PC-9 (cell line): Measurements from ENCODE around the gene DBH. TPM values are rescaled to one million over a fixed set of nuclear protein-coding genes. Genes with fewer than 3 reads are reported as not detected.

Experiments
- BruUV-seq: library from RNA; stranded (reverse); fragments of 400-500 nt; replicated peaks from 2 replicates; lab custom pipeline; 2021; lab: Mats Ljungman, UMichigan
- CTCF ChIA-PET: fragments of 300-600 bp; sonication (Branson Sonifier 250); formaldehyde crosslinking; loops from one replicate; lab custom pipeline; 2022; ENCODE audit warnings: antibody characterized with exemption; lab: Charles Lee
- POLR2A ChIA-PET: fragments of 300-600 bp; sonication (Branson Sonifier 250); formaldehyde crosslinking; loops from one replicate; lab custom pipeline; 2022; ENCODE audit warnings: antibody characterized with exemption; ENCODE audit not compliant: unreplicated experiment; lab: Charles Lee
- DNase-seq, 2 experiments: peaks; one replicate each; pipeline versions ENCODE4 v3.0.0 to v3.0.0-alpha.2; 2015 to 2022; ENCODE audit warnings: mixed read lengths in 1 of 2
- H2AFZ ChIP-seq: fragments of 200-600 bp; sonication (generic); 2 replicates; pipeline ENCODE4 v1.8.1; 2017; ENCODE audit warnings: antibody characterized with exemption
- H3F3A ChIP-seq: fragments of 200-600 bp; sonication (generic); 2 replicates; pipeline ENCODE4 v1.8.1; 2017; ENCODE audit warnings: antibody characterized with exemption, mild to moderate bottlenecking, low read depth; ENCODE audit not compliant: insufficient read depth
- H3K27ac ChIP-seq: fragments of 200-600 bp; sonication (generic); 2 replicates; pipeline ENCODE4 v1.6.1; 2016; ENCODE audit warnings: mixed run types
- H3K27me3 ChIP-seq: fragments of 200-600 bp; sonication (generic); 2 replicates; pipeline ENCODE4 v1.6.1; 2016; ENCODE audit warnings: low read depth, mixed run types; ENCODE audit not compliant: insufficient read depth
- H3K36me3 ChIP-seq: fragments of 200-600 bp; sonication (generic); 2 replicates; pipeline ENCODE4 v1.6.1; 2016; ENCODE audit warnings: low read depth, mixed run types
- H3K4me1 ChIP-seq: fragments of 200-600 bp; sonication (generic); replicated peaks from 2 replicates; pipeline ENCODE4 v1.6.1; 2016; ENCODE audit warnings: mixed run types; ENCODE audit not compliant: insufficient read depth
- H3K4me2 ChIP-seq: fragments of 200-600 bp; sonication (generic); 2 replicates; pipeline ENCODE4 v1.6.1; 2017; ENCODE audit warnings: mixed run types
- H3K4me3 ChIP-seq: fragments of 200-600 bp; sonication (generic); 2 replicates; pipeline ENCODE4 v1.6.1; 2016; ENCODE audit warnings: mixed run types
- H3K79me2 ChIP-seq: fragments of 200-600 bp; sonication (generic); 2 replicates; pipeline ENCODE4 v1.6.1; 2017; ENCODE audit warnings: low read depth, mixed run types
- H3K9me2 ChIP-seq: fragments of 200-600 bp; sonication (generic); 2 replicates; pipeline ENCODE4 v1.8.1; 2017; ENCODE audit warnings: mild to moderate bottlenecking; ENCODE audit not compliant: insufficient read depth
- H3K9me3 ChIP-seq: fragments of 200-600 bp; sonication (generic); 2 replicates; pipeline ENCODE4 v1.8.1; 2016; ENCODE audit warnings: low read depth; ENCODE audit not compliant: insufficient read depth
- H4K20me1 ChIP-seq: fragments of 200-600 bp; sonication (generic); 2 replicates; pipeline ENCODE4 v1.8.1; 2017; ENCODE audit not compliant: insufficient read depth
- CTCF ChIP-seq: fragments of 200-600 bp; sonication (generic); conservative IDR thresholded peaks from 2 replicates; pipeline ENCODE4 v1.6.1; 2017; ENCODE audit warnings: mixed run types, antibody characterized with exemption, mild to moderate bottlenecking, moderate library complexity
- EZH2 ChIP-seq: fragments of 200-600 bp; sonication (generic); IDR thresholded peaks from 2 replicates; pipeline ENCODE4 v1.8.0; 2017; ENCODE audit warnings: antibody characterized with exemption, low read depth
- intact Hi-C: fragments of 100-400 bp; cut with micrococcal nuclease; formaldehyde crosslinking; loops from one replicate; pipeline ENCODE4 v1.10.0; 2022; ENCODE audit not compliant: unreplicated experiment
- total RNA-seq: library from RNA; stranded (reverse); gene quantifications from 2 replicates; pipeline ENCODE4 v1.2.3, GENCODE V29; 2021

Gene DBH
- total RNA-seq, 1 experiment from 2014 or later, result not detected

DNA sequence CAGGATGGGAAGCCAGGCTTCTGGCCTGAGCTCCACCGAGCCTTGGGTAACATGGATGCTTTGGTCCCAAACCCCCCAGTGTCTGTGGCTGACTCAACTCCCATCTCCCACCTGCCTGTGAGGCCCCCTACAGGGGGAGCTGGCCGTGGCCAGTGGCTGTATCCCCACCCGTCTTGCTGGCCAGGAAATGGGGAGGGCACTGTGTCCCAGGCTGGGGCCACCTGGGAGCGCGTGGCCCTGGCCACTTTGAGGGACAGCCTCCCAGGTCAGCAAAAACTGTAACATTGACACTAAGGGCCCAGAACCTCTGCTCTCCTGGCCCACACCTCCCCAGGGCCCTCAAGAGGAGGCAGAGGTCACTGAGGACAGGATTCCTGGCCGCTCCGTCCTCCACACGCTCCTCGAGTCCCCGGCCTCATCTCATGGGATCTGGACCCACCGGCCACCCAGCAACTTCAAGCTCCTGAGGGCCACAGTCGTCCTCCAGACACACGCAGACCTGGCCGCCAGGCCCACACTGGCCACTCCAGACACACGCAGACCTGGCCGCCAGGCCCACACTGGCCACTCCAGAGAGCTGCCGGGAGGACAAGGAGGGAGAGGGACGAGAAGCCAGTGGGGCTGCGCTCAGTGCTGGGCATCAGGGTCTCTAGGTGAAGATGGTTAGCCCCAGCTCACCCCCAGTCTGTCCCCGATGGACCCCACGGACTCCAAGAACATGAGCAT, 44.2 kb downstream of the DBH start:
- DNase-seq, result no peak
- Histone ChIP-seq H3K4me2 (no peak overlapping the region), H3K36me3 (no peaks in the 10 kb centered on the region), H3K27ac (no peak overlapping the region), H4K20me1 (no peaks in the 10 kb centered on the region), H3K4me3 (no peak overlapping the region), H3K27me3 (peaks cover 94% of the 10 kb centered on the region), H3K9me3 (no peaks in the 10 kb centered on the region), H3K4me1 (no peaks in the 10 kb centered on the region), H3K9me2 (no peaks in the 10 kb centered on the region), H3F3A (no peaks in the 10 kb centered on the region), H2AFZ (no peak overlapping the region), H3K79me2 (no peaks in the 10 kb centered on the region)
- ChIA-PET CTCF (interaction anchor here (0.6 kb wide), 1 partner anchor 346 kb away, joined by 8 read pairs; no protein-coding TSS in a partner anchor), POLR2A (no interaction called here)
- TF ChIP-seq EZH2 (no peak), CTCF (no peak)
- no TSS peak for BruUV-seq
- intact Hi-C loops, result no loop called here

- Histone ChIP-seq H3K4me1 (no peaks in the 10 kb centered on the region), H3K79me2 (no peaks in the 10 kb centered on the region), H3K4me2 (no peak overlapping the region), H3K9me3 (no peaks in the 10 kb centered on the region), H2AFZ (no peak overlapping the region), H3K27me3 (peaks cover 94% of the 10 kb centered on the region), H3K36me3 (no peaks in the 10 kb centered on the region), H3K4me3 (no peak overlapping the region), H3K9me2 (no peaks in the 10 kb centered on the region), H4K20me1 (no peaks in the 10 kb centered on the region), H3F3A (no peaks in the 10 kb centered on the region), H3K27ac (no peak overlapping the region)
- POLR2A ChIA-PET, result no interaction called here
- DNase-seq, result no peak
- intact Hi-C loops, result no loop called here
- CTCF ChIA-PET, result interaction anchor here (0.6 kb wide), 1 partner anchor 14 kb away, joined by 12 read pairs; no protein-coding TSS in a partner anchor
- TF ChIP-seq EZH2 (no peak), CTCF (no peak)
- BruUV-seq, result no TSS peak
Measured at GRCh38 chr9:133680976-133681657, 45.0 kb downstream of the DBH start.

GRCh38 chr9:133681658-133682306, 45.6 kb downstream of the DBH start:
- intact Hi-C loops, result no loop called here
- no peak for TF ChIP-seq CTCF
- Histone ChIP-seq H3K79me2 (no peaks in the 10 kb centered on the region), H3F3A (no peaks in the 10 kb centered on the region), H3K27me3 (peaks cover 94% of the 10 kb centered on the region), H3K9me2 (no peaks in the 10 kb centered on the region), H3K4me3 (no peak overlapping the region), H3K9me3 (no peaks in the 10 kb centered on the region), H3K36me3 (no peaks in the 10 kb centered on the region), H3K4me2 (no peak overlapping the region), H3K27ac (no peak overlapping the region), H2AFZ (no peak overlapping the region), H3K4me1 (no peaks in the 10 kb centered on the region), H4K20me1 (no peaks in the 10 kb centered on the region)
- ChIA-PET CTCF (interaction anchor here (0.6 kb wide), 1 partner anchor 15 kb away, joined by 12 read pairs; no protein-coding TSS in a partner anchor), POLR2A (no interaction called here)
- BruUV-seq, result no TSS peak
- no peak for DNase-seq
